SHP77 (cell line): ENCODE results near the gene BABAM2.

Experiments
- DNase-seq, 2 experiments: peaks; one replicate each; lab custom pipeline; 2025; lab: John Stamatoyannopoulos, UW

The BABAM2 gene

DNA sequence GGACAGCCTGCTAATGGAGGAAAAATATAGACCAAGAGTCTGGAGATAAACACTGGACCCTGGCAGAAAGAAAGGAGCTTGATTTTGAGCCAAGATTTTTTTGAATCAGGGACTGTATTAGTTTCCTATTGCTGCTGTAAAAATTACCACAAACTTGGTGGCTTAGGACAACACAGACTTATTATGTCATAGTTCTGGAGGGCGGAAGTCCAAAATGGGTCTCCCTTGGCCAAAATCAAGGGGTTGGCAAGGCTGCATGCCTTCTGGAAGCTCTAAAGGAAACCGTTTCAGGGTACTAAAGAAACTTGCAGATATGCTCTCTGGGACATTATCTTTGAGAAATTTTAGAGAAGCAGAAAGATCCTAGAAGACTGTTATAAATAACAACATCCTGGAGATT is 140.1 kb downstream of the BABAM2 start:
- no peak for DNase-seq

DNA sequence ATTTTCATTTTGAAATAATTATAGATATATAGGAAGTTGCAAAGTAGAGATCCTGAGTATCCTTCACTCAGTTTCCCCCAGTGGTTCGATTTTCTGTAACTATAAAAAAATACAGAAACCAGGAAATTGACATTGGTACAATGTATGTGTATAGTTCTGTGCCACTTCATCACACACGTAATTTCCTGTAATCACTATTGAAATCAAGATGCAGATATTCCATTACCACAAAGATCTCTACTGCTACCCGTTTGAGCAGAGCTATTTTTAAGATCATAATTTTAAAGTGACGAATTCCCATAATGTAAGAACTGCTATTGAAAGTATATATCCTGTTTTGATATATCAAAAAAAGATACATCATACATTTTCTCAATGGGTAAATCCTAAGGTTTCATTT is 142.3 kb downstream of the BABAM2 start:
- no peak for DNase-seq

DNA sequence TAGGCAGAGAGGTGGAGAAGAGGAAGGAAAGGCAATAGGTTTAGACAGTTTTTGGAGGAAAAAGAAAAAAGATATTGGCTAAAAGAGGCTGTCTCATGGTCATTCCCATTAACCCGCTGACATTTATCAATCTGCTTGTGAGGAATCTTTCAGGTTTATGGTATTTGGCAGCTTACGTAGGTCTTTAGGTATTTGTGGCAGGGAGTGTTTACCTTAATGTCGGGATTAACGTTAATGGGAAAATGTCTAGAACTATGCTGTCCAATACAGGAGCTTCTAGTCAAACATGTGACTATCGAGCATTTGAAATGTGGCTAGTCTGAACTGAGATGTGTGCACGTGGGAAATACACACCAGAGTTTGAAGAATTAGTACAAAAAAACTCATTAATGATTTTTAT is 144.2 kb downstream of the BABAM2 start:
- no peak for DNase-seq

DNA sequence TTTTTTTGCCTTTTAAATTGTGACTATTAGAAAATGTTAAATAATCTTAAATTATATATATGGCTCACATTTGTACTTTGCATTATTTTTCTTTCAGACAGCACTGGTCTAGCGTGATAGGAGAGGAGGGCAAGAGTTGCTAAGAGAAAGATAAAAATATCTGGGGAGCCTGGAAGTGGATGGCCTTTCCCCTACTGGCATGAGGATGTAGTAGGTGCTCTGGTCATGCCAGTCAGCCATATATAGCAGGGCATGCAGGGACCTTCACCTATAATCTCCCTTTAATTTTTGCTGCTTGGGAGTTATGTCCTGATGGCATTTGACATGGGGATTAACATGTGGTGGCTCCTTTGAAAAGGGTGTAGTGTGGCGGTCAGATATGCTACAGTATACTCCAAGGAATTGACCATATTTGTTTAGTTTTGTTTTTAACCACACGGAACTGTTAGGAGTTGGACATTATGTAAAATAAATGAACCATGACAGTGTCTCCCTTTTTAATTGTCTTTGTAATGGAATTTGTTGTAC is 144.7 kb downstream of the BABAM2 start:
- DNase-seq, result no peak

DNA sequence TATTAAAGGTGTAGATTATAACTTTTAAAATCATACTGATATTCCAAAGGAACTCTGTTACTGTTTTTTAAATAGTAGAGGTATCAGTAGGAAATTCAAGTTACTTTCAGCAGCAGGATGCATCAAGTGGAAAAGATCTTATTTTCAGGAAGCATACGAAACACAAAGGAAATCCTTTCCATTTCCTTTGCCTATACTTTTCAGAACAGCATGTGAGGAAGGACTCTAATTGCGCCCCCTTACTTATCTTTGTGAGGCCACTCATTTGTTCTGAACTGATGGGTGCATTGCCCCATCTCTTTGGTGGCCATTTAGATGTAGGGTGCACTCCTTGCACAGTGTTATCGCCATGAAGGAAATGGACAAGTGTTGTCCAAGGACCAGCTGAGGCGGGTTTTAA is 145.3 kb downstream of the BABAM2 start:
- no peak for DNase-seq

DNA sequence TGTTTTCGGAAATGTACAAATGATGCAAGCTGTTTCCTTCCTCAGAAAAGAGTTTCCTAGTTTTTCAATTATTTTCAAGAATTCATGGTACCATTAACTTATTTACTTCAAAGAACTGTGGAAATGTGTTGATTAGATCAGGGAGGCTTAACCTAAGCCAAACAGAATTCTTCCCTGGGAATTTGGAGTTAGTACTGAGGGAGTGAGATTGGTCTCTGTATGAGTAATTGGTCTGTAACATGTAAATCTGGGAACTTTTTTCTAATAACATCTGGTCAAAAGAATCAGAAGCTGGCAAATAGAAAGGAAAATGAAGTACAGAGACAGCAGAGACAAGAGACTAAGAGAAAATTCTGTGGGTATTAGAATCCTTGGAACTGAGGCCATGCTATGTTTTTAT is 145.8 kb downstream of the BABAM2 start:
- DNase-seq, result no peak

DNA sequence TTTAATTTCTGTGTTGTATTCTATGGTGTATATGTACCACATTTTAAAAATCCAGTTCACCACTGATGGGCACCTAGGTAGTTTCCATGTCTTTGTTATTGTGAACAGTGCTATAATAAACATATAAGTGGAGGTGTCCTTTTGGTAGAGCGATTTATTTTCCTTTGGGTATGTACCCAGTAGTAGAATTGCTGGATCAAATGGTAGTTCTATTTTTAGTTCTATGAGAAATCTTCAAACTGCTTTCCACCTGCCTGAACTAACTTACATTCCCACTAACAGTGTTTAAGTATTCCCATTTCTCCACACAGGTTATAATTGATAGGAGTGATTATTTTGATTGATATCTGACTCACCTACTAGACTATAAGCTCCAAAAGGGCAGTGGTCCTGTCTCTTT is 148.2 kb downstream of the BABAM2 start:
- no peak for DNase-seq

DNA sequence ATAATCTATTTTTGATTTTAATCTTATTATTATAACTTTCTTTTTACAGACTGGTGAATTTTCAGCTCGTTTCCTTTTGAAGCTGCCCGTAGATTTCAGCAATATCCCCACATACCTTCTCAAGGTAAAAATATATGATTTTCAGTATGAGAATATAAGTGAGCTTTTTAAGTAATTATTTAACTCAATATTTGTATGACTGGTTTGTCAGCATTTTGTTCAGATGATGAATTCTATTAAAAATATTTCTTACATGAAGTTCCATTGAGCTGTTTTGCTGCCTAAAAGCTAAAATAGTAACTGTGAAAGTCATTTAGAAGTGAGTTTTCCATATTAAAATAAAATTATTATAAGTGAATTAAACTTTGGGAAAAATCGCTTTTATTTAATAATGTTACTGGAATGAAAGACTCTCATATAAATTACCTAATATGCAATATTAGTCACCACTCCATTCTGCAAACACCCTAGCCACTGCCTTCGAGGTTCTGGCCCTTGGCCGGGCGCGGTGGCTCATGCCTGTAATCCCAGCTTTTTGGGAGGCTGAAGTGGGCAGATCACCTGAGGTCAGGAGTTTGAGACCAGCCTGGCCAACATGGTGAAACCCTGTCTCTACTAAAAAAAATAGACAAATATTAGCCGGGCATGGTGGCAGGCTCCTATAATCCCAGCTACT is 155.3 kb downstream of the BABAM2 start:
- no peak for DNase-seq

DNA sequence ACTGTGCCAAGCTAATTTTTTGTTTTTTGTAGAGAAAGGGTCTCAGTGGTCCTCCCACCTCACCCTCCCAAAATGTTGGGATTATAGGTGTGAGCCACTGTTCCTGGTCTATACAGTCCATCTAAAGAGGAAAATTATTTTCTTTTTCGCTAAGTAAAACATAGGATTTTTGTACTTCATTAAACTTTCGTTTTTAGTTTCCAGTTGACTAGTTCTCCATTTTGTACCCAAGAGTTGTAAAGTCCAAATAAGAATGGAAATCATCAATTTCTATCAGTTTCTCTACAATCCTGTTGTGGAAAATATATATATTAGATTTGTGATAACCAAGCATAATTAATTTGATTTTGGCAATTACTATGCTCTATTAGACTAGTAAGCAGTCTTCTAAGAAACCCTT is 156.4 kb downstream of the BABAM2 start:
- no peak for DNase-seq

DNA sequence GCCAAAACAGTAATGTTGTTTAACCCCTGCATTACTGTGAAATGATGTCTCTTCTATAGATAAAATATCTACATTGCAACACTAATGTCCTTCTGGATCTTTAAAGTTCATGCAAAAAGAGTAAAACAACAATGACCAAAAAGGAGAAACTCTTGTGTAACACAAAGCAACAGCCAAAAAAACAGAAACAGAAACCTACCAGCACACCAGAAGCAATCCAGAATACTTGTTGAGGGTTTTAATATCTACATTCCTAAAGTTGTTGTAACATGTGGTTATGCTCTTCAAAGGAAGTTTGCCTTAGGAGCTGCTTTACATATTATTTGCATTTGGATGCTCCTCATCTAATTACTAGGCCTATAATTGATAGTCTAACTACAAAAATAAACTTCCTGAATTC is 157.2 kb downstream of the BABAM2 start:
- DNase-seq, result no peak

DNA sequence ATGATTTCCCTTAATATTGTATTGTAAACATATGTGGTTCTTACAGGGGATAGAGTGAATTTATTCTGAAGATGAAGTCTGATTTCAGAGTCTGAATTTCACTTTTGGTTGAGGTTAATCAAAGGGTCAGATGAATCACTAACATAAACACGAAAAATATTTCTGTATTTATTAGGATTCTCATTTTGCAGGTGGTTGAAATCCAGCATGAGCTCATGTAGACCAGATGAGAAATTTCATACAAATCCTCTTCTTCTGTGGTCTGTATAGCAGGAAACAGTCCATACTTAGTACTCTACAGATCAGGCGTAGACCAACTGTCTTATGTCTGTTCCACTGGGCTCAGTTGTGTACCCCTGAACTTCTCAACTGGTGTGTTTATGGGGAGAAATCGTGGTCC is 157.8 kb downstream of the BABAM2 start:
- no peak for DNase-seq

DNA sequence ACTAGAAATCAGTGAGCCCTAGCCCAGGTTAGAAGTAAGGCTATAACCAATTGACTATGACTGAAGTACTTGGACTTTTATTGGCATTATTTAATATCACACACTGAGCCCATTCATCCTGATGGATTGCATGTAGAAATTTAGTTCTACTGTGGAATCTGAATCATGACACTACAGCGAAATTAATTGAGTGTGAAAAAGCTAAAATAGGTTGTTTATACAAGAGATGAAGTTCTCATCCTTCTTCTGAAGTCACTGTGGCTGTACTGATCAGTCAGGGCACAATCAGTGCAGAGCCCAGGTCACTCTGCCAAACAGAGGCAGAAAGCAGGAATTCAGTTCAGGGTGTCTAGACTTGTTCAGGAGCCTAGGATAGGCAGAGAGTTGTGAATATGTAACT is 158.9 kb downstream of the BABAM2 start:
- no peak for DNase-seq

DNA sequence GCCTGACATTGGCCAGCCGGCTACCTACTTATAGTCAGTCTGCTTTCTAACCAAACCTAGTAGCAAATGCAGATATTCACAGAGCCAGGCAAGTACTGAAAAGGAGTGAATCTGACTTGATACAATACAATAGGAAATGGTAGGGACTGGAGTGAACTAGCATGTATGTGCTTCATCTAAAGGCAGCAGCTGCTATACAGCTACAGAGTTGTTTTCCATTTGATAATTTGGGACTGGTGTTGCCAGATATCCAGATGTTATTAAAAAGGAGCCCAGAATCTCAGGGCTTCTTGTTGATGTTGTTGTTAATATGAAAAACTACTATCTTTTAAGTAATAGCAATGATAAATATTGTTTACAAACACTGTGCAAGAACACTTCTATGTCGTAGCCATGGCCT is 159.4 kb downstream of the BABAM2 start:
- DNase-seq, result no peak

DNA sequence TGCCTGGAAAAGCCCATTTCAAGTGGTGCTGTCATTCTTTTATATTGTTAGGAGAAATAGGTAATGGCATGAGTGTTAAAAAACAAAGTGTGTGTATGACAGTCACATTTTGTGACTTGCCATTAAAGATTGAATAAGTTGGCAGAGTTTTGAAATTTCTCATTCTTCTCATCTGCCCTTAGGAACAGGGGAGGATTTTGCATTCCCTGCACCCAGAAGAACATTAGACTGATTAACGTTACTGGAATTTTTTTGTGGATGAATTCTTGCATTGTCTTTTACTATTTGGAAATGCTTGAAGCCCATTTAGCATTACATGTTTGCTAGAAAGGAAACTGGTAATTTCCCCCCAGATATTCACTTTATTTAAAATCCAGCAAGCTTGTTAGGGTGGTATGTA is 162.2 kb downstream of the BABAM2 start:
- DNase-seq, result no peak

DNA sequence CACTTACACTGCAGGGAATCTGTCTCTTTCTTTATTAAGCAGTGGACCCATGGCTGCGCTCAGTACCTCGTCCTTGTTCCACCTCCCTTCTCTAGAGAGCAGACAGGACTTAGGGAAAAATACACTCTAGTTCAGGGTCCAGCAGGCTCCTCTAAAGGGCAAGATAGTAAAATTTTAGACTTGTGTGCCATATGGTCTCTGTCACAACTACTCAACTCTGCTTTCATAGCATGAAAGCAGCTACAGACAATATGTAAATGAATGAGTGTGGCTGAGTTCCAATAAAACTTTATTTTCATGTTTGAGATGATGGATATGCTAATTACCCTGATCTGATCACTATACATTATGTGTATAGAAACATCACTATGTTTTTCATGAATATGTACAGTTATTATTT is 163.1 kb downstream of the BABAM2 start:
- DNase-seq, result no peak

DNA sequence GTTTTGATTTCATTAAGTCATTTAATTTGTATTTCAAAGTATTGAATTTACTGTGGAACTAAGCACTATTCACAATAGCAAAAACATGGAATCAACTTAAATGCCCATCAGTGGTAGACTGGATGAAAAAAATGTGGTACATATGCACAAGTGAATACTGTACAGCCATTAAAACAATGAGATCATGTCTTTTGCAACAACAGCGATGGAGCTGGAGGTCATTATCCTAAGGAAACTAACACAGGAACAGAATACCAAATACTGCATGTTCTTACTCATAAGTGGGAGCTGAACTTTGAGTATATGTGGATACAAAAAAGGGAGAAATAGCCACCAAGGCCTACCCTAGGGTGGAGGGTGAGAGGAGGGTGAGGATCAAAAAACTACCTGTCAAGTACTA is 164.4 kb downstream of the BABAM2 start:
- no peak for DNase-seq

DNA sequence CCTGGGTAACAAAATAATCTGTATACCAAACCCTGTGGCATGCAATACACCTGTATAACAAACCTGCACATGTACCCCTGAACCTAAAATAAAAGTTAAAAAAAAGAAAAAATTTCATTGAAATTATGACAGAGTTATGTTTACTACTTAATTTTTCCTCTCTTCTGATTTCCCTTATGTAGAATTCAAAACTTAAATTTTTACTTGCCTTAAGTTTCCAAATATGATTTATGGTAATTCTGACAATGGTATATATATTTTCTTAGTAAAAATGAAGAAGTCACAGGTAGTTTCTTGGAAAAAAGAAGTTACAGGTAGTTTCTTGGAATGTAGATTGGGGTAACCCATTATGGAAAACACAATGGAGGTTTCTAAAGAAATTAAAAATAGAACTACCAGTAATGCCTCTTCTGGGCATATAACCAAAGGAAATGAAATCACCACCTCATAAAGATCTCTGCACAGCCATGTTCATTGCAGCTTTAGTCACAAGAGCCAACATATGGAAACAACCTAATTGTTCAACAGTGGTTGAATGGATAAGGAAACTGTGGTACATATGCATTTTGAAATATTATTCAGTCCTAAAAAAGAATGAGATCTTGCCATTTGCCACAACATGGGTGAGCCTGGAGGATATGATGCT is 164.9 kb downstream of the BABAM2 start:
- no peak for DNase-seq

DNA sequence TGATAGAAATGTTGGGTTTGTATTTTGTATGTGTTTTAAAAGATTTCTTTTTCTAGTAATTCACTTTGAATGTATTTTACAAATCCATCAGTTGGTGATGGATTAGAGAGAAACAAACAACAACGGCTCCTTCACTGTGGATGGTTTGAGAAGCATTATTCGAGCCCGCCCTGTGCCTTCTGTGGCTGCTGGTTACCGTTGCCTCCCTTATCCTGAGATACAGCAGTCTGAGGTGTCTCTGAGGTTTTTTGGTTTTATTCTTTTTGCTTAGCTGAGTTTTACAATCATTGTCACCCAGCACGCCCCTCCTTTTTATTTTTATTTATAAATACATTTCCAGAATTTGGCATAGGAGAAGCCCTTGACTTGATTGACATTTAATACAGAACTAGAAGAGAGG is 168.3 kb downstream of the BABAM2 start:
- DNase-seq, result no peak

DNA sequence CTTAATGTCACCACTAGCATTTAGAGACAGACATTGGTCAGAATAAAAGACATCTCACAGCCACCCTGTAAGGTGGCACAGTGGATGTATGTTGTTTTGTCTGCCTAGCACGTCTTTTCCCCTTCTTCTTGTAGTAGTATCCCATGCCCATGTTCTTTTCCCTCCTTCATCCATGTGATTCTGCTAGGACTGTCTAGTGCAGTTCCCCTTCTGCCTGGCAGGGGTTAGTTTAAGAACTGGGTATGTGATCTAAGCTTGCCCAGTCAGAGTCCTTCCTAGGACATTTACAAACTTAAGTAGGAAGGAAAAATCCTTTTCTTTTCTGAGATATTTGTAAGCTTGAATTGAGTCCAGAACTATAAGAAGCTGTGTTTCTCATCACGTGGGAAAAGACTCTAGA is 172.3 kb downstream of the BABAM2 start:
- DNase-seq, result no peak

DNA sequence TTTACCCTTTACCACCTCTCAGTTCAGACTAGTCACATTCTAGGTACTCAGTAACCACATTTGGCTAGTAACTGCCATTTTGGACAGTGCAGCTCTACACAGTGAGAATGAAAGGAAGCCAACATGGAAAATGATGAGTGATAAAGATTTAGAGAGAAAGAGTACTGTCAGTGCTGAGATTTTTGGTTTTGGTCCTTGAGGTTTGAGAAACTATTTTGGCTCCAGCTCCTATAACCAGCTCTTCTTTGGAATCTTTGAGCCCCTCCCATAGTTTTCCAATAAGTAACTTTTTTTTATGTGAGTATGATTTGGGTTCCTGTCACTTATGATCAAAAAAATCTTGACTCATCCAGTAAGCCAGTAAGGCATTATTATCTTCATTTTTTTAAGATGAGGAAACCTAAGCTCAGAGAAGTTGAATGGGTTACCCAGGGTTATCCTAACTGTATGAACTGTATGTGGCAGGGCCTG is 173.0 kb downstream of the BABAM2 start:
- DNase-seq, result no peak

DNA sequence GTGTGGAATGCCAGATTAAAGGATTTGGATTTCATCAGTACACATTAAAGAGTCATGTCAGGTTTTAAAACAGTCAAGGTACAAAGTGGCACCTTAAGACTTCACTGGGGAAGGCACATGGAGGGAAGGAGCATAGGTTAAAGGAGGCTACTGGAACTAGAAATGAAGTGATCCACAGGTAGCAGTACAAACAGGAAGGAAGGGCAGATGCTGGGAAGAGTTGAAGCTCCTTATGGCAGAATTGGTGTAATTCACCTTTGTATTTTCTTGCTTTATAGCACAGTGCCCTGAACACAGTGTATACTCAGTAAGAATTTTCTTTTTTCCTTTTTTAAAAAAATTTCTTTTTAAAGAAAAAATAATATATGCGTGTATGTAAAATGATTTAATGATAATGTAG is 177.1 kb downstream of the BABAM2 start:
- DNase-seq, result no peak

DNA sequence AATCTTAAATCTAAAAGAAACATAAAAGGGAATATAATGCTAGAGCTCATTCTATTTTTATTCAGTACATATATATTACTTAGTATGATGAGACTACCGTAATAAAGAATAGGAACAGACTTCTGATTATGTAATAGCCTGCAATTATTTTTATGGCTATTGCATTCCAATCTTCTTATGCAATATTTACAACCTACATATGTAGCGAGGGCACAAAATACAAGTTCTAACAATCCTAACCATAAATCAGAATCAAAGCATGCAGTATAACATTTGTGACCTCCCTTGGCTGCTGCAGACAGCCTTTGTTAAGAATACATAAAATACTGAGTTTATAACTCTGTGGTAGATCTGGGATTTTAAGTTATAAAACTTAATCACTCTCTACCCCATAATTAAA is 177.6 kb downstream of the BABAM2 start:
- no peak for DNase-seq

DNA sequence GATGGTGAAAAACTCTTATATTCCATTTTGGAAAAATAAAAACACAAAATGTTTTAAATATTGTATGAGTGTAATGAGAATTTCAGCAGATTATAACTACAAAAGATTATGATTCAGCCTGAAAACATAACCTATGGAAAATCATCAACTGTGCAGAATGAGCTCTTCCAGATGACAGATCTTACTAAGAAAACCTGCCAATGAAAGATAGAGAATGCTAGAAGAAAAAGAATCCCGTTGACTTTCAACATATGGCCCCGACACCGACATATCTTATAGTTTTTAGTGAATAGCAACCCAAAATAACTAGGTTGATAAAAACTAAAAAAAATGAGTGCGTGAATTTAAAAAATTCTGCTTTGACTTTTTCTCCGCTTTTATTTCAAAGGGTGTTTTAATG is 178.0 kb downstream of the BABAM2 start:
- DNase-seq, result no peak

DNA sequence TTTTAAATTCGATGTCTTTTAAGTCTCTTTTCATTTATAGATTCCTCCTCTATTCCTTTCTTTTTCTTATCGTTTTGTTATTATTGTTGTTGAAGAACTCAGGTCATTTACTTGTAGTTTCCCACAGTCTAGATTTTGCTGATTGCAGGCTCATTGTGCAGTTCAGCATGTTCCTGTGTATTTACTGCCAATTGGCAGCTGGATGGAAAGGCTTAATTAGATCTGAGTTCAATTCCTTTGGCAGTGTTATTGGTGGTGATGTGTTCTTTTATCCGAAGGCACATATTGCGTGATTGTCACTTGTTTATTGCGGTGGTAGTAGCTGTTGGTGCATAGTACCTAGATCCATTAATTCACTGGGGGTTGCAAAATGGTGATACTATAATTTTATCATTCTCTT is 180.7 kb downstream of the BABAM2 start:
- no peak for DNase-seq
